ENCODE measurements around the gene KIF16B. TPM values are rescaled to one million over a fixed set of nuclear protein-coding genes. Genes with fewer than 3 reads are reported as not detected.

Gene KIF16B
- total and polyA plus RNA-seq, 10 of the 15 experiments (the other 5 are each of a cell fraction or from before 2014, with no cell fraction given), result 0.21 to 5.2 (median 3.0) TPM

- Histone ChIP-seq H3K27ac (ENCODE audit: control insufficient read depth, insufficient read depth) (no peak overlapping the region), H3K79me2 (ENCODE audit: control insufficient read depth, insufficient read depth, low read length) (no peaks in the 10 kb centered on the region), H3K36me3 (ENCODE audit: control insufficient read depth in 2 of 2, insufficient read depth in 2 of 2, low read length in 1 of 2) (no peaks in the 10 kb centered on the region), H3K4me3 (no peak overlapping the region), H3K4me2 (ENCODE audit: control insufficient read depth, insufficient read depth) (no peak overlapping the region), H3K27me3 (replicated peaks in 1 of 2; ENCODE audit: control insufficient read depth in 2 of 2, insufficient read depth in 2 of 2, low read length in 1 of 2) (no peaks in the 10 kb centered on the region), H2AFZ (ENCODE audit: control insufficient read depth, low read depth, low read length) (no peak overlapping the region), H3K9ac (ENCODE audit: control insufficient read depth, insufficient read depth, low read length) (no peak overlapping the region), H3K9me3 (replicated peaks; ENCODE audit: control insufficient read depth, insufficient read depth, low read length) (no peaks in the 10 kb centered on the region), H4K20me1 (ENCODE audit: control insufficient read depth, insufficient read depth) (no peaks in the 10 kb centered on the region), H3K4me1 (ENCODE audit: control insufficient read depth, insufficient read depth, low read length) (no peaks in the 10 kb centered on the region)
- intact Hi-C loops (cut with micrococcal nuclease; ENCODE audit: unreplicated experiment), result no loop called here
- TF ChIP-seq BMI1 (IDR thresholded peaks at IDR 0.05; ENCODE audit: borderline replicate concordance), result no peak
- TF ChIP-seq ZZZ3 (IDR thresholded peaks at IDR 0.05; ENCODE audit: control insufficient read depth, insufficient read length, low read depth), result no peak
- TF ChIP-seq RCOR1 (conservative IDR thresholded peaks at IDR 0.05; ENCODE audit: low read depth, low read length), result no peak
- TF ChIP-seq USF1 (IDR thresholded peaks at IDR 0.05; ENCODE audit: borderline replicate concordance, extremely low read length, insufficient read depth, low read depth, low read length), result no peak
- no peak for TF ChIP-seq CBFB (IDR thresholded peaks at IDR 0.05; ENCODE audit: low read depth)
- no peak for TF ChIP-seq SUPT20H (IDR thresholded peaks at IDR 0.05; ENCODE audit: borderline replicate concordance, control insufficient read depth, low read depth, low read length)
- TF ChIP-seq SMAD5 (IDR thresholded peaks at IDR 0.05; ENCODE audit: low read depth), result no peak
- TF ChIP-seq CREM (IDR thresholded peaks at IDR 0.05; ENCODE audit: low read depth), result no peak
- no peak for TF ChIP-seq ZNF274 (IDR thresholded peaks at IDR 0.05; ENCODE audit: insufficient read depth, insufficient read length)
- no peak for TF ChIP-seq ZBED1 (IDR thresholded peaks at IDR 0.05; ENCODE audit: borderline replicate concordance)
- ChIA-PET RAD21 (ENCODE audit: unreplicated experiment) (no interaction called here), SMC1A (ENCODE audit: uncharacterized antibody, unreplicated experiment) (no interaction called here), POLR2A (interaction anchor here (0.7 kb wide), 1 partner anchor 118 kb away, joined by 7 read pairs; no protein-coding TSS in a partner anchor), CTCF (no interaction called here)
- BruUV-seq (replicated peaks), result no TSS peak
- in situ Hi-C loops (cut with MboI), result no loop called here
- no peak for DNase-seq (ENCODE audit: low read depth, low spot score)
- ATAC-seq, result peak; percentile 39; the same call in 2 of the 3 replicates
- 0% methylated on average over 3 of the region's 3 CpGs for WGBS (ENCODE audit: insufficient coverage, insufficient replicate concordance, low lambda C conversion rate, missing lambda C conversion rate)
- FAIRE-seq, result no peak
Measured at GRCh38 chr20:16599257-16599656, 26.0 kb upstream of the KIF16B start.

Measured in GM12878 (cell line).